ENCODE results near the gene BMPR1B. TPM values are rescaled to one million over a fixed set of nuclear protein-coding genes. Genes with fewer than 3 reads are reported as not detected.

Gene BMPR1B
- total RNA-seq, 2 donors from 2014 or later = 0.10 to 0.24 TPM

DNA sequence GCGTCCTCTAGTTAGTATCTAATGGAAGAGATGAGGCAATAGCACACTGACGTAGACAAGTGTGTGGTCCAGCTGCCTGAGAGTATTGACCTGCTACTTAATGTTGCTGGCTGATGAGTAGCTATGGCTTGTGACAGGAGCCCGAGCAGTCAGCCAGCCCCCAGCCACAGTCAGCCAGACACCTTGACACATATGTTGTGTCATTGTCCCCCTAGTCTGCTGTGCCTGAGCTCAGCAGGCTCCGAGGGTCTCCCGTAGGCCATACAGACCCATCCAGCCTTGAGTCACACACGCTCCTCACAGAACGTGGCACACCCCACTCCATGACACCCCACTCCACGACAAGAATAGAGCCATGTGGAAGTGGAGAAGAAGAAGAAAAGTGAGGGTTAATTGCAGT, 428.9 kb downstream of the BMPR1B start:
- no peaks in the 10 kb centered on the region for H3K9me3 ChIP-seq
- no peak for DNase-seq
- H3K36me3 ChIP-seq = no peaks in the 10 kb centered on the region
- H3K4me1 ChIP-seq = no peaks in the 10 kb centered on the region
- no peak overlapping the region for H3K9ac ChIP-seq (ENCODE audit: low read depth in 2 of 2, low read length in 2 of 2)
- H3K4me3 ChIP-seq = no peak overlapping the region
- H3K27ac ChIP-seq = no peak overlapping the region
- intact Hi-C loops (cut with DNase I) = no loop called here
- H3K27me3 ChIP-seq = no peaks in the 10 kb centered on the region
- TF ChIP-seq, protein P1, sequence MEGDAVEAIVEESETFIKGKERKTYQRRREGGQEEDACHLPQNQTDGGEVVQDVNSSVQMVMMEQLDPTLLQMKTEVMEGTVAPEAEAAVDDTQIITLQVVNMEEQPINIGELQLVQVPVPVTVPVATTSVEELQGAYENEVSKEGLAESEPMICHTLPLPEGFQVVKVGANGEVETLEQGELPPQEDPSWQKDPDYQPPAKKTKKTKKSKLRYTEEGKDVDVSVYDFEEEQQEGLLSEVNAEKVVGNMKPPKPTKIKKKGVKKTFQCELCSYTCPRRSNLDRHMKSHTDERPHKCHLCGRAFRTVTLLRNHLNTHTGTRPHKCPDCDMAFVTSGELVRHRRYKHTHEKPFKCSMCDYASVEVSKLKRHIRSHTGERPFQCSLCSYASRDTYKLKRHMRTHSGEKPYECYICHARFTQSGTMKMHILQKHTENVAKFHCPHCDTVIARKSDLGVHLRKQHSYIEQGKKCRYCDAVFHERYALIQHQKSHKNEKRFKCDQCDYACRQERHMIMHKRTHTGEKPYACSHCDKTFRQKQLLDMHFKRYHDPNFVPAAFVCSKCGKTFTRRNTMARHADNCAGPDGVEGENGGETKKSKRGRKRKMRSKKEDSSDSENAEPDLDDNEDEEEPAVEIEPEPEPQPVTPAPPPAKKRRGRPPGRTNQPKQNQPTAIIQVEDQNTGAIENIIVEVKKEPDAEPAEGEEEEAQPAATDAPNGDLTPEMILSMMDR (IDR thresholded peaks at IDR 0.05) = no peak

DNA sequence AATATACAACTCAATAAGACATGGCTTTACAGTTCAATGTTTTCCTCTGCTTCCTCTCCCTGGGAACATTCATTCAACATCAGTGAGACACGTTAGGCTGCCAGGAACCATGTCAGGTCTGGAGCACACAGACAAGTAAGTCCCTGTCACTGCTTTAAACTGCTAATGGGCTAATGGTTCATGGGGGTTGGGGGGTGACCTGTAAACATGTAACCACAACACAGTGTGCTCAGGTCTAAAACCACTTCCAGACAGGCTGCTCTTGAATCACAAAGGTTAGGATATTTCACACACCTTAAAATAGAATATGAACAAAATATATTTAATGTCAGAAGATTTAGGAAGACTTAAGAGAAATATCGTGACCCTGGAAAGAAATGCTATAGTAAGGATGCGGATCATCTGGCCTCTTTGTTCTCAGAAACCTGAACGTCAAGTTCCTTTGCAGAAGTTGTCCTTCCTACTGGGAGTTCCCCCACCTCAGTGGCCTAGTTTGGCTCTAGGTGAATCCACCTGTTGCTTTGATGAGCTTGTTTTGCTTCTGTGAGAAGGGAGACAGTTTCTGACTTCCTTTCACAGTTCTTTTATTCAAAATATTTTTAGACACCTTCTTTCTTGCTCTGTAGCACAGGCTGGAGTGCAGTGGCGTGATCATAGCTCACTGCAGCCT, 431.1 kb downstream of the BMPR1B start:
- TF ChIP-seq, protein P1 (IDR thresholded peaks at IDR 0.05) = no peak
- Histone ChIP-seq H3K27me3 (no peaks in the 10 kb centered on the region), H3K9me3 (no peaks in the 10 kb centered on the region), H3K36me3 (no peaks in the 10 kb centered on the region), H3K4me1 (no peaks in the 10 kb centered on the region), H3K9ac (ENCODE audit: low read depth in 2 of 2, low read length in 2 of 2) (no peak overlapping the region), H3K4me3 (no peak overlapping the region), H3K27ac (no peak overlapping the region)
- no peak for DNase-seq
- intact Hi-C loops (cut with DNase I) = no loop called here

DNA sequence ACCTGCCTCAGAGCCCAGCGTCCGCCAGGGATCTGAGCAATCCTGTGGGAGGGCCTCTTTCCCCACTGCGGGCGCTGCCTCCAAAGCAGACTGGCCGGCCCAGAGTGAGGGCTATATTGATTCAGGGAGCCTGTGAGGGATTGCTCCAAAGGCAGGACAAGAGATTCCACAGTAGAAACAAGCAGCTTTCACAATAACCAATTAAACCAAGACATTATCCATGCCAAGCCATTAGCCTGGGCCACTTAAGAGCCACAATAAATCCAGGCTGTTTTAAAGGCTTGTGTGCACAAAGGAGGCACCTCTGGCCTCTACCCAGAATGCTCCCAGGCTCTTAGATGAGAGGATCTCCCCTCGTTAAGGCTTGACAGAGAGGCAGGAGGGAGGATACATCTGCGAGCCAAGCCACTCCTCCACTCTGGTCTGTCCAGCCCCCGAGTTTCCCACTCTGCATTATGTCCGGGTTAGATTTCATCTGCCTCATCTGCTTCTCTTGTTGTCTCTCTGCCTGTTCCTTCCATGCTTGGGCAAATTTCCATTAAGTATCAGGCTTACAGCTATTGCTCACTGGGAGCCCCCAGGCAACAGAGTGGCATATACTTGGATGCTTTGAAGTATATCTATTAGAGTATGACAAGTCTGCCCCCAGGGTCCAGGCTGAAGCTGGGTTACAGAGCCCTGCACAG, 433.1 kb downstream of the BMPR1B start:
- TF ChIP-seq, protein P1 (IDR thresholded peaks at IDR 0.05) = no peak
- no peaks in the 10 kb centered on the region for H3K36me3 ChIP-seq
- H3K27me3 ChIP-seq = no peaks in the 10 kb centered on the region
- H3K9ac ChIP-seq (ENCODE audit: low read depth in 2 of 2, low read length in 2 of 2) = no peak overlapping the region
- intact Hi-C loops (cut with DNase I) = no loop called here
- no peak overlapping the region for H3K4me3 ChIP-seq
- no peaks in the 10 kb centered on the region for H3K9me3 ChIP-seq
- no peaks in the 10 kb centered on the region for H3K4me1 ChIP-seq
- no peak overlapping the region for H3K27ac ChIP-seq
- DNase-seq = no peak

DNA sequence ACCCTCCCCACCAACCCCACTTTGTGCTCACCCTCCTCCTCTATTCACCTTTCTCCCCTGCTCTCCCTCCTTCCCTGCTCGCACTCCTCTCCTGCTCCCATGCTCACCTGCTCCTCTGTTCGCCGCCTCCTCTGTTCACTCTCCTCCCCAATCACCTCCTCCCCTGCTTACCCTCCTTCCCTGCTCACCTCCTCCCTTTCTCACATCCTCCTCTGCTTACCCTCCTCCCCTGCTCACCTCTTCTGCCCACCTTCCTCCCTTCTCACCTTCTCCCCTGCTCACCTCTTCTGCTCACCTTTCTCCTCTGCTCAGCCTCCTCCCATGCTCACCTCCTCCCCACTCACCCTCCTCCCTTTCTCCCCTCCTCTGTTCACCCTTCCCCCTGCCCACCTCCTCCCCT, 433.8 kb downstream of the BMPR1B start:
- intact Hi-C loops (cut with DNase I) = no loop called here
- H3K4me3 ChIP-seq = no peak overlapping the region
- H3K9me3 ChIP-seq = no peaks in the 10 kb centered on the region

DNA sequence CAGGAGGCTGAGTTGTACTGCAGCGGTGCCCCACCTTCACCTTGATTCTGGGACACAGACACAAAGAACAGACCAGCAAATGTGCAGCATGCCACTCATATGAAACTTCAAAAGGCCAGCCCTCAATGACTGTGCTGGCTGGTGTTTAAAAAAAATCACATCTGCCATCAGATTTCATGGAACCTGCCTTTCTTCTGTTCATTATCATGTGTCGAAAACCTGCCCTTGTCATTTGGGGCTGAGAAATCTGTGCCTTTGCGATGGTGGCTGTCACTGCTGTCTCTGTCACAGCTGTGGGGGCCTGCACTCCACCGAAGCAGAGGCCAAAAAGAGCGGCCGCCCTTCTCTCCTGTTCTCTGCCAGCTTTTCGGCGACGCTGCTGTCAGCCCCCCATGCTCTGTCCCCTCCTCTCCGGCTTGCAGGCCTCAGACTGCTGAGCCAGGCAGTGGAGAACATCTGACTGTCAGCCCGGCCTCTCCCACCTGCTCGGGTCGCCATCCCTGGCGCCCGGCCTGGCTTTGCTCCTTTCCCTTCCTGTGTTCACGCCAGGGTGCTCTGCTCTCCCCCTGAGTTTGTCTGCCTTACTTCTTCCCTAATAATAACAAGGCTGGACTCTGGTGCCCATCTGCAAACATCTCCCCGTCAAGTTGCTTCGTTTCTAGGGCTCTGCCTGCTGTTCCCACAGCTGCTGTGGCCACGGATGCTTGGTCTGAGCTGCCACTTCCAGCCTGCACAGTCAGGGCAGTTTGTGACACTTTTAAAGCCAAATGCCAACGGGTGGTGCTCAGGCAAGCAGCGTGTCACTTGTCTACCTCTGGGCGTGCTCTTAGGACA, 435.9 kb downstream of the BMPR1B start:
- Histone ChIP-seq H3K27ac (no peak overlapping the region), H3K4me1 (no peaks in the 10 kb centered on the region), H3K4me3 (no peak overlapping the region), H3K9me3 (no peaks in the 10 kb centered on the region), H3K36me3 (no peaks in the 10 kb centered on the region), H3K9ac (ENCODE audit: low read depth in 2 of 2, low read length in 2 of 2) (no peak overlapping the region), H3K27me3 (no peaks in the 10 kb centered on the region)
- no peak for DNase-seq
- intact Hi-C loops (cut with DNase I) = no loop called here
- TF ChIP-seq, protein P1 (IDR thresholded peaks at IDR 0.05) = no peak

More for the DNA sequence above, 433.8 kb downstream of the BMPR1B start:
- Histone ChIP-seq H3K27me3 (no peaks in the 10 kb centered on the region), H3K27ac (no peak overlapping the region), H3K9ac (ENCODE audit: low read depth in 2 of 2, low read length in 2 of 2) (no peak overlapping the region), H3K4me1 (no peaks in the 10 kb centered on the region), H3K36me3 (no peaks in the 10 kb centered on the region)
- TF ChIP-seq, protein P1 (IDR thresholded peaks at IDR 0.05) = no peak
- no peak for DNase-seq
